ENCODE data around the gene DOCK7.

DOCK7 gene

DNA sequence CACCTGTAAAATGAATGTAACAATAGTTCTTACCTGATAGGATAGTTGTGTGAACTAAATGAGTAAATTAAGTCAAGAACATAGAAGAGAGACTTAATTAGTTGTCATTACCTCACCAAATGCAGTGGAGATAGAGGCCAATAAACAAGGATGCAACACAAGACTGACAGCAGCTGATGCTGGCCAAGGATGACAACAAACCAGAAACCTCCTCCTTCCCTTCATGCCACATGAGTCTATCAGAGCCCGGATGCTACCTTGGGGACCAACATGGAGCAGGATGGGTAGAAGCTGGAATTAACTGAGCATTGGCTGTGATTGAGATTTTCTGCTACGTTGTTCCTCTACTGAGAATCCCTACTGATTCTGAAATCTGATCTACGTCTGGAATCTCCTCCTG lies 281.6 kb downstream of the DOCK7 start:
- DNase-seq (ENCODE audit: low read depth) = no peak

DNA sequence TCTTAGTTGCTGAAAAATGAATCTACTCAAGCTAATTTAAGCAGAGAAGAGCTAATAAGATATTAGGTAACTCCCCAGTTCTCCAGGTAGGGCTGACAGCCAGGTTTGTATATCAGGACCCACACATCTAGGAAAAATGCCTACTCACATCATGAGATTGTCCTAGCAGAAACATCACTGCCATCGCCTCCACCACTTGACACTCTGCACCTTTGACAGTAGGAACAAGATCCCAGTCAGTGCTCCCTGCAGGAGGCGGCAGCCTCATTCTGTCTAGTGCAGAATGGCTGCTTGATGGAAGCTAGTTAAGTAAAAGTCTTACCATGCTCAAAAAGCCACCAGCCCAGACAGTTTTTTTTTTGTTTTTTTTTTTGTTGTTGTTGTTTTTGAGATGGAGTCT lies 282.9 kb downstream of the DOCK7 start:
- DNase-seq (ENCODE audit: low read depth) = no peak

All from activated T-cell treated with anti-CD3 and anti-CD28 coated beads for 1 hour (primary cell).